Thyroid gland (tissue), 4 donors: ENCODE data around the gene AKAP12. TPM values are rescaled to one million over a fixed set of nuclear protein-coding genes. Genes with fewer than 3 reads are reported as not detected.

Experiments used
- DNase-seq, 2 donors: peaks; one replicate each; pipeline ENCODE4 v3.0.0-alpha.2; 2019
- H3K27ac ChIP-seq, 3 donors: fragments of 200-600 bp; sonication (generic); 1 replicate in 2 of 3; 2 replicates in 1 of 3; pipeline ENCODE4 v1.5.1; 2016 to 2019; ENCODE audit warnings: mild to moderate bottlenecking in 1 of 3, moderate library complexity in 1 of 3
- H3K27me3 ChIP-seq: fragments of 200-600 bp; sonication (generic); one replicate; pipeline ENCODE4 v1.5.1; 2019
- H3K36me3 ChIP-seq, 2 donors: fragments of 200-600 bp; sonication (generic); one replicate each; pipeline ENCODE4 v1.5.1; 2016 to 2019
- H3K4me1 ChIP-seq, 2 donors: fragments of 200-600 bp; sonication (generic); one replicate each; pipeline ENCODE4 v1.5.1; 2017 to 2019
- H3K4me3 ChIP-seq, 3 donors: fragments of 200-600 bp; sonication (generic); replicated peaks in 1 of 3; 1 replicate in 2 of 3; 2 replicates in 1 of 3; pipeline ENCODE4 v1.5.1; 2016; ENCODE audit warnings: mild to moderate bottlenecking in 1 of 3
- H3K9me3 ChIP-seq: fragments of 200-600 bp; sonication (generic); one replicate; pipeline ENCODE4 v1.5.1; 2017
- POLR2A ChIP-seq, 2 donors: fragments of 450-650 bp; IDR thresholded peaks; one replicate each; pipeline ENCODE4 v1.6.1; 2017; ENCODE audit warnings: antibody characterized with exemption in 2 of 2, mild to moderate bottlenecking in 2 of 2, moderate library complexity in 1 of 2
- WGBS, 2 donors: methylation state at CpG; one replicate each; pipeline ENCODE4 v1.1.5; 2017; 5-methylcytosine and 5-hydroxymethylcytosine counted together
- intact Hi-C: fragments of 100-400 bp; cut with DNase I; formaldehyde crosslinking; loops from one replicate; pipeline ENCODE4 v1.15.1; 2023
- total RNA-seq, 4 donors: library from RNA; depleted of rRNA; stranded (reverse); fragments of >200 nt; gene quantifications; one replicate each; pipeline ENCODE4 v1.2.3, GENCODE V29; 2016
- TF ChIP-seq, protein P1 (sequence below), 6 experiments: fragments of 200-600 bp in 3 of 6; fragments of 450-650 bp in 3 of 6; sonication (generic) in 3 of 6; IDR thresholded peaks; one replicate each; pipeline ENCODE4 v1.5.1; 2016 to 2019; ENCODE audit warnings: antibody characterized with exemption in 6 of 6, mild to moderate bottlenecking in 2 of 6, inconsistent platforms in 1 of 6, moderate library complexity in 1 of 6

Gene AKAP12
- total RNA-seq, 4 donors from 2014 or later = 50.7 to 108 (median 79.4) TPM

GRCh38 chr6:151390851-151391470 is 151.2 kb downstream of the AKAP12 start:
- TF ChIP-seq, protein P1, sequence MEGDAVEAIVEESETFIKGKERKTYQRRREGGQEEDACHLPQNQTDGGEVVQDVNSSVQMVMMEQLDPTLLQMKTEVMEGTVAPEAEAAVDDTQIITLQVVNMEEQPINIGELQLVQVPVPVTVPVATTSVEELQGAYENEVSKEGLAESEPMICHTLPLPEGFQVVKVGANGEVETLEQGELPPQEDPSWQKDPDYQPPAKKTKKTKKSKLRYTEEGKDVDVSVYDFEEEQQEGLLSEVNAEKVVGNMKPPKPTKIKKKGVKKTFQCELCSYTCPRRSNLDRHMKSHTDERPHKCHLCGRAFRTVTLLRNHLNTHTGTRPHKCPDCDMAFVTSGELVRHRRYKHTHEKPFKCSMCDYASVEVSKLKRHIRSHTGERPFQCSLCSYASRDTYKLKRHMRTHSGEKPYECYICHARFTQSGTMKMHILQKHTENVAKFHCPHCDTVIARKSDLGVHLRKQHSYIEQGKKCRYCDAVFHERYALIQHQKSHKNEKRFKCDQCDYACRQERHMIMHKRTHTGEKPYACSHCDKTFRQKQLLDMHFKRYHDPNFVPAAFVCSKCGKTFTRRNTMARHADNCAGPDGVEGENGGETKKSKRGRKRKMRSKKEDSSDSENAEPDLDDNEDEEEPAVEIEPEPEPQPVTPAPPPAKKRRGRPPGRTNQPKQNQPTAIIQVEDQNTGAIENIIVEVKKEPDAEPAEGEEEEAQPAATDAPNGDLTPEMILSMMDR (IDR thresholded peaks at IDR 0.05) = no peak
- TF ChIP-seq POLR2A (IDR thresholded peaks at IDR 0.05) = no peak
- no peaks in the 10 kb centered on the region for H3K27me3 ChIP-seq
- WGBS, 2 donors = 0% methylated on average over 14 of the region's 78 CpGs; no CpG with 5 or more reads in 1 of the 2 donors
- peak overlapping the region; percentile 40 to 84 (median 79) for H3K4me3 ChIP-seq
- DNase-seq = peak; percentile 77 to 78
- H3K36me3 ChIP-seq = no peaks in the 10 kb centered on the region
- H3K27ac ChIP-seq = peak overlapping the region; percentile 99
- H3K9me3 ChIP-seq = no peaks in the 10 kb centered on the region
- H3K4me1 ChIP-seq = peaks cover 38% of the 10 kb centered on the region in 2 donors
- intact Hi-C loops = no loop called here

DNA sequence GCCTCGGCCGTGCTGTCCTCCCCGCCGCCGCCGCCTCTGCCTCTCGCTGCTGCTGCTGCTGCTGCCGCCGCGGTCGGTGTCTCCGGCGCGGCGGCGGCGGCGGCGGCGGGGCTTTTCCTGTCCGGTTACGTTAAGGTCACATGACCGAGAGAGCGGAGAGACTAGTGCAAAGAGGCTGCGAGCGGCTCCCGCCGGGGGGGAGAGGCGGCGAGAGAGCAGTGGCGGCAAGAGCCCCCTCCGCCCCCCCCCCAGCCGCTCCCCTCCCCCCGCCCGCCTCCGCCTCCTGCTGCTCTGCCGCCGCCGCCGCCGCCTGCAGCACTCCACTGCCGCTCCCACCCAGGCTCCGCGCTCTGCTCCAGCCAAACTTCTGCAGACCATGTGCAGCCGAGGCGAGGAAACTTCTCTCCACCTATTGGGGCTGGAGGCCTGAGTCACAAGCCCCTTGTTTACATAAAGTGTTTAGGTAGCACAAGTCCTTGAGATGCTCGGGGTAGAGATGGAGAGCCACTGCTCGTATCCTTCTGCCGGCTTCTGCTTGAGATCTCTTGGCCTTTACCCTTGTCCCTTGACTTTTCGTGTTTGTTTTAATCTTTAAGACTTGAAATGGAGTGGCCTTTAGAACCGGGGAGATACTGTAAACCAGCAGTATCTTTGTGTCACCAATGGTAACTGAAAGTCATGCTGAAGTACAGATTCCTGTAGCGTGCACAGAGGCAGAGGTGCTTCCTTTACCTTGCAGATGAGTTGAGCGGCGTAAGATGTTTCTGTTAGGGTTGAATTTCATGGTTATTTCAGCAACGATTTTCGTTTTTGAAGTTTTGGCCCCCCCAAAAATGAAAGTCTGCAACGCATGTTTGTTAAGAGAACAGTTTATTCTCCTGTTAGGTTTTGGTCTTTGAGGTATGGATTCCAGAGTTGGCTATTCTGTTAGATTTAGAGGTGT is 152.0 kb downstream of the AKAP12 start, which contains the start of gene ZBTB2:
Gene ZBTB2 (minus strand): TSS at position 89 of the 943 bp plus-strand sequence. CDS start 17,922 bp downstream, outside the sequence.
- peaks cover 38 to 46% of the 10 kb centered on the region in 2 donors for H3K4me1 ChIP-seq
- H3K9me3 ChIP-seq = no peaks in the 10 kb centered on the region
- DNase-seq = peak; percentile 83 to 89
- no peaks in the 10 kb centered on the region for H3K36me3 ChIP-seq
- intact Hi-C loops = no loop called here
- H3K27me3 ChIP-seq = no peaks in the 10 kb centered on the region
- WGBS, 2 donors = 1% methylated on average over 15 to 23 of the region's 57 CpGs
- peak within 1 kb of the TSS; percentile 99 for H3K27ac ChIP-seq
- TF ChIP-seq, protein P1 (IDR thresholded peaks at IDR 0.05) = no peak
- TF ChIP-seq POLR2A (IDR thresholded peaks at IDR 0.05) = peak in 1 of 2 donors; percentile 67
- H3K4me3 ChIP-seq = peak within 1 kb of the TSS; percentile 40 to 84 (median 79)

DNA sequence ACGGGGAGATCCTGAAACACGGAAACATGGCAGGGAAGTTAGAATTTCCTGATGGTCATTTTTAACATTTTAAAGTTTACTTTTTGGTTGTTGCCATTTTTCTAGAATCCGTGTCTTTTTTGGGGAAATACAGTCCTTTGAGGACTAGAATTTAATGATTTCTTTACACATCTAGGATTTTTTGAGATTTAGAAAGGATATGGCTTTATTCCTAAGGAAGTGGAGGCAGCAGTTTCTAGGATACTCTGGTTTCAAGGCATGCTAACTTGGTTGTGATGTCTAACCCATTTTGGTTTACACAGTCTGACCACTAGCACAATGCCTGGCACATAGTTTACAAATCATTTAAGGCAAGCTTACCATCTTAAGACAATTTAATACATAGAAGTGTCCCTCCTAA is 152.7 kb downstream of the AKAP12 start:
- TF ChIP-seq, protein P1 (IDR thresholded peaks at IDR 0.05) = no peak
- TF ChIP-seq POLR2A (IDR thresholded peaks at IDR 0.05) = no peak
- intact Hi-C loops = no loop called here
- H3K36me3 ChIP-seq = no peaks in the 10 kb centered on the region
- H3K4me1 ChIP-seq = peaks cover 38 to 46% of the 10 kb centered on the region in 2 donors
- peak overlapping the region; percentile 99 for H3K27ac ChIP-seq
- no peaks in the 10 kb centered on the region for H3K9me3 ChIP-seq
- no peaks in the 10 kb centered on the region for H3K27me3 ChIP-seq
- peak overlapping the region in 2 of 3 donors; percentile 33 to 79 for H3K4me3 ChIP-seq
- DNase-seq = no peak
- 4% methylated on average over 3 of the region's 3 CpGs for WGBS, 2 donors

- Histone ChIP-seq H3K27ac (peak overlapping the region in 1 of 3 donors; percentile 99), H3K4me3 (no peak overlapping the region), H3K4me1 (peaks cover 38 to 46% of the 10 kb centered on the region in 2 donors), H3K27me3 (no peaks in the 10 kb centered on the region), H3K9me3 (no peaks in the 10 kb centered on the region), H3K36me3 (no peaks in the 10 kb centered on the region)
- TF ChIP-seq, protein P1 (IDR thresholded peaks at IDR 0.05) = no peak
- TF ChIP-seq POLR2A (IDR thresholded peaks at IDR 0.05) = no peak
- no peak for DNase-seq
- intact Hi-C loops = no loop called here
- 37 to 39% methylated on average over 4 of the region's 4 CpGs for WGBS, 2 donors
These were observed 153.6 kb downstream of the AKAP12 start for GRCh38 chr6:151393410-151393809.
